Neuronal stem cell (in vitro differentiated cells): ENCODE measurements around the gene BTF3L4.

Experiments
- DNase-seq: peaks from one replicate; pipeline ENCODE4 v3.0.0-alpha.2; 2013; ENCODE audit warnings: low spot score
- H2AFZ ChIP-seq: one replicate; pipeline ENCODE4 v1.6.1; 2013; ENCODE audit warnings: mild to moderate bottlenecking, low read length, inconsistent platforms
- H2AK5ac ChIP-seq: 2 replicates; pipeline ENCODE4 v1.6.1; 2013; ENCODE audit warnings: low read depth, mild to moderate bottlenecking, inconsistent platforms, low read length, moderate library complexity, mixed read lengths
- H2BK120ac ChIP-seq: 2 replicates; pipeline ENCODE4 v1.6.1; 2013; ENCODE audit warnings: low read depth, mild to moderate bottlenecking, inconsistent platforms, low read length, moderate library complexity, mixed read lengths
- H2BK12ac ChIP-seq: one replicate; pipeline ENCODE4 v1.6.1; 2013; ENCODE audit warnings: low read length, inconsistent platforms
- H2BK15ac ChIP-seq: 2 replicates; pipeline ENCODE4 v1.6.1; 2013; ENCODE audit warnings: mild to moderate bottlenecking, low read length, inconsistent platforms, mixed read lengths
- H2BK5ac ChIP-seq: one replicate; pipeline ENCODE4 v1.6.1; 2013; ENCODE audit warnings: inconsistent platforms, mild to moderate bottlenecking, low read length, moderate library complexity
- H3K14ac ChIP-seq: one replicate; pipeline ENCODE4 v1.6.1; 2013; ENCODE audit warnings: low read length, inconsistent platforms
- H3K18ac ChIP-seq: 2 replicates; pipeline ENCODE4 v1.6.1; 2013; ENCODE audit warnings: low read length, inconsistent platforms
- H3K23ac ChIP-seq: 2 replicates; pipeline ENCODE4 v1.6.1; 2013; ENCODE audit warnings: low read depth, mild to moderate bottlenecking, mixed read lengths, low read length, inconsistent platforms; ENCODE audit not compliant: poor library complexity
- H3K27ac ChIP-seq: replicated peaks from 3 replicates; pipeline ENCODE4 v1.5.1; 2013; ENCODE audit warnings: low read length, inconsistent platforms
- H3K27me3 ChIP-seq, 3 experiments: 2 replicates each; pipeline ENCODE4 v1.6.1; 2013; ENCODE audit warnings: low read length in 3 of 3, mild to moderate bottlenecking in 2 of 3, inconsistent platforms in 1 of 3, low read depth in 1 of 3, mixed read lengths in 1 of 3, moderate library complexity in 1 of 3; ENCODE audit not compliant: control insufficient read depth in 3 of 3, insufficient read depth in 3 of 3
- H3K36me3 ChIP-seq, 2 donors: replicated peaks in 1 of 2; 2 replicates each; pipeline ENCODE4 v1.6.1; 2013; ENCODE audit warnings: low read length in 2 of 2; ENCODE audit not compliant: control insufficient read depth in 2 of 2, insufficient read depth in 2 of 2
- H3K4ac ChIP-seq: 2 replicates; pipeline ENCODE4 v1.6.1; 2013; ENCODE audit warnings: inconsistent platforms, mild to moderate bottlenecking, low read length, moderate library complexity
- H3K4me1 ChIP-seq, 2 donors: 1 replicate in 1 of 2; 2 replicates in 1 of 2; pipeline ENCODE4 v1.6.1; 2013; ENCODE audit warnings: low read length in 2 of 2, low read depth in 1 of 2; ENCODE audit not compliant: control insufficient read depth in 2 of 2, insufficient read depth in 1 of 2
- H3K4me2 ChIP-seq: one replicate; pipeline ENCODE4 v1.6.1; 2013; ENCODE audit warnings: mild to moderate bottlenecking, low read length, inconsistent platforms; ENCODE audit not compliant: insufficient read depth, poor library complexity, severe bottlenecking
- H3K4me3 ChIP-seq, 2 donors: 2 replicates each; pipeline ENCODE4 v1.5.1; 2013; ENCODE audit warnings: low read length in 2 of 2, mild to moderate bottlenecking in 2 of 2, inconsistent platforms in 1 of 2, moderate library complexity in 1 of 2
- H3K79me1 ChIP-seq: one replicate; pipeline ENCODE4 v1.6.1; 2013; ENCODE audit warnings: low read depth, mild to moderate bottlenecking, inconsistent platforms, low read length, moderate library complexity
- H3K9ac ChIP-seq: one replicate; pipeline ENCODE4 v1.6.1; 2013; ENCODE audit warnings: mild to moderate bottlenecking, low read depth, low read length, inconsistent platforms; ENCODE audit not compliant: poor library complexity
- H3K9me3 ChIP-seq, 2 donors: replicated peaks in 1 of 2; 2 replicates each; pipeline versions ENCODE3 to v1.6.1; 2013; ENCODE audit warnings: low read length in 2 of 2, mild to moderate bottlenecking in 2 of 2, inconsistent platforms in 1 of 2, low read depth in 1 of 2, mixed read lengths in 1 of 2, moderate library complexity in 1 of 2; ENCODE audit not compliant: control insufficient read depth in 2 of 2, insufficient read depth in 1 of 2
- H4K8ac ChIP-seq: one replicate; pipeline ENCODE4 v1.6.1; 2013; ENCODE audit warnings: low read depth, mild to moderate bottlenecking, inconsistent platforms, low read length, moderate library complexity
- H4K91ac ChIP-seq: one replicate; pipeline ENCODE4 v1.6.1; 2013; ENCODE audit warnings: low read length, low read depth, mild to moderate bottlenecking, inconsistent platforms; ENCODE audit not compliant: poor library complexity
- WGBS, 2 donors: extraction: QIAGEN DNeasy Blood & Tissue Kit; methylation state at CpG; one replicate each; pipeline ENCODE4 v1.1.7; 2013; ENCODE audit warnings: missing lambda C conversion rate in 2 of 2, mixed read lengths in 1 of 2; ENCODE audit not compliant: insufficient read length in 2 of 2, insufficient replicate concordance in 1 of 2; ENCODE audit errors: extremely low coverage in 2 of 2; 5-methylcytosine and 5-hydroxymethylcytosine counted together

Gene BTF3L4

DNA sequence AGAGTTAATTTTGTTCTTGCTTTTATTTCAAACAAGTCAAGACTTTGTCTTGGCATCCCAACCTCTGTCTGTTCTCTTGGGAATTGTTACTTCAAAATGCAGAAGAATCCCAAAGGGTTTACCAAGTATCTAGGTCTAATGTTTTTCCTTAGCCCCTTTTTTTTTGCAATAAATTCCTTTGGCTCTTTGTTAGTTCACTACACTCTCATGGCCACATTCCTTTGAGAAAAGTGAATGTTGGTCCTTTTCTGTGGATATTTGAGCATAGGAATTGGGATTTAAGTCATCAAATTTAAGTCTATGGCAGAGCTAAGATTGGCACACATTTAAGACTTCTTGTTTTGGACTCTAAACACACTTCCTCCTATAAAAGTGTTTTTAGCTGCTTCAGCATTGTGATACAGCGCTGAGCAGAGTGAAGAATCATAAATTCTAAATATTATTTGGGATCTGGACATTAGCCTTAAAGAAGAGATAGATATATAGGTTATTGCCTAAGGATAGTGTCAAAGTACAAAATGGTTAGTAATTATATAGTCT, 1.9 kb downstream of the BTF3L4 start:
- Histone ChIP-seq H3K4me1 (peaks cover 3 to 9% of the 10 kb centered on the region in 2 donors), H3K79me1 (peaks cover 2% of the 10 kb centered on the region), H3K27ac (no peak overlapping the region), H3K4ac (no peak overlapping the region), H2BK5ac (no peak overlapping the region), H4K91ac (no peak overlapping the region), H3K9me3 (no peaks in the 10 kb centered on the region), H3K14ac (no peak overlapping the region), H3K36me3 (peaks cover 9 to 56% of the 10 kb centered on the region in 2 donors), H3K18ac (no peak overlapping the region), H3K4me3 (peak overlapping the region in 1 of 2 donors; percentile 71), H3K4me2 (no peak overlapping the region), H3K27me3 (no peaks in the 10 kb centered on the region), H3K9ac (no peak overlapping the region), H2AFZ (no peak overlapping the region), H2BK15ac (no peak overlapping the region), H2BK120ac (no peak overlapping the region), H2BK12ac (no peak overlapping the region), H4K8ac (no peak overlapping the region), H2AK5ac (no peak overlapping the region), H3K23ac (no peak overlapping the region)
- no peak for DNase-seq
- WGBS, 2 donors, result no CpG with 5 or more reads among the region's 1 CpG

DNA sequence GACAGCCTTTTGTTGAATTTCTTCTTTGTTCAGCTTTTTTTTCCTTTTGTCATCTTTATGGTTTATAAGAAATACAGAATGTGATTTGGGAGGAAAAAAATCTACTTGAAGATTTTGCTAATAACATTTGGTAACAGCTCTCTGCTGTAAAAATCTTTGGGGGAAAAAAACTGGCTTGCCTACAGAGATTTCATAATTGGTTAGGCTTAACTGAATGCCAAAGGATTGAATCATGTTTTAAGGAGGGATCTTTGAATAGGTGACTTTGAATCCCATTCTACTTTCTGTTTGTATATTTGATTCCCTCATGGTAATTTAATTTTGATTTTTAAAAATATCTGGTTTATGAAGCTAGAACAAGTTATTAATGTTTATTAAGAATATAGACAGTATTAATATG, 3.2 kb downstream of the BTF3L4 start:
- peaks cover 2% of the 10 kb centered on the region for H3K79me1 ChIP-seq
- no peak overlapping the region for H3K4me3 ChIP-seq
- no peak overlapping the region for H2BK120ac ChIP-seq
- H3K4ac ChIP-seq, result no peak overlapping the region
- no peak overlapping the region for H3K27ac ChIP-seq
- DNase-seq, result no peak
- H3K36me3 ChIP-seq, result peaks cover 15 to 63% of the 10 kb centered on the region in 2 donors
- no peak overlapping the region for H3K14ac ChIP-seq
- no peak overlapping the region for H2AFZ ChIP-seq
- no peak overlapping the region for H3K23ac ChIP-seq
- H2BK15ac ChIP-seq, result no peak overlapping the region
- peaks cover 3 to 9% of the 10 kb centered on the region in 2 donors for H3K4me1 ChIP-seq
- H2BK12ac ChIP-seq, result no peak overlapping the region
- no peak overlapping the region for H2AK5ac ChIP-seq
- no peak overlapping the region for H2BK5ac ChIP-seq
- H4K91ac ChIP-seq, result no peak overlapping the region
- H3K18ac ChIP-seq, result no peak overlapping the region
- H3K9me3 ChIP-seq, result no peaks in the 10 kb centered on the region
- no peak overlapping the region for H4K8ac ChIP-seq
- no peaks in the 10 kb centered on the region for H3K27me3 ChIP-seq
- no peak overlapping the region for H3K9ac ChIP-seq
- no peak overlapping the region for H3K4me2 ChIP-seq

DNA sequence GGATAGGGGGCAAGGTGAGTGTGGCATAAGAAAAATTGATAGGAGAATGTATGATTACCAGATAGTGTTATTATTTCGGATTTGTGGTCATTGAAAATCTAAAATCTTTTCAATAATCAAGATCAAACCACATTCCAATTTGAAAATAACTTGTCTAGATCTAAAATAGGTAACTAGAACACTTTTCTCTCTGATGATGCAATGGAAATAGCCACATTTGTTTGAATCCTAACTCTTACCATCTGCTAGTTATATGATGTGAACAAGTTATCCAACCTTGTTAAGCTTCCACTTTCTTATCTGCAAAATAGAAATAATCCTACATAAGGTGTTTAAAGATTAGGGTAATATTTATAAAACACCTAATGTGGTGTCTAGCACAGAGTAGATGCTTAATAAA, 3.8 kb downstream of the BTF3L4 start:
- Histone ChIP-seq H3K4me1 (peaks cover 3 to 9% of the 10 kb centered on the region in 2 donors), H4K91ac (no peak overlapping the region), H2BK120ac (no peak overlapping the region), H3K4me2 (no peak overlapping the region), H3K23ac (no peak overlapping the region), H2AFZ (no peak overlapping the region), H2BK12ac (no peak overlapping the region), H3K9me3 (no peaks in the 10 kb centered on the region), H3K14ac (no peak overlapping the region), H3K79me1 (peaks cover 2% of the 10 kb centered on the region), H3K18ac (no peak overlapping the region), H2AK5ac (no peak overlapping the region), H3K4me3 (no peak overlapping the region), H4K8ac (no peak overlapping the region), H2BK5ac (no peak overlapping the region), H3K27me3 (no peaks in the 10 kb centered on the region), H3K27ac (no peak overlapping the region), H3K9ac (no peak overlapping the region), H3K36me3 (peaks cover 15 to 69% of the 10 kb centered on the region in 2 donors), H2BK15ac (no peak overlapping the region), H3K4ac (no peak overlapping the region)
- no peak for DNase-seq
- WGBS, 2 donors, result no CpG with 5 or more reads among the region's 1 CpG

- H3K79me1 ChIP-seq, result peaks cover 2% of the 10 kb centered on the region
- H3K14ac ChIP-seq, result no peak overlapping the region
- H3K4ac ChIP-seq, result no peak overlapping the region
- no CpG with 5 or more reads among the region's 4 CpGs for WGBS, 2 donors
- H2BK5ac ChIP-seq, result no peak overlapping the region
- H3K23ac ChIP-seq, result no peak overlapping the region
- no peak overlapping the region for H2AFZ ChIP-seq
- H3K36me3 ChIP-seq, result peaks cover 15 to 78% of the 10 kb centered on the region in 2 donors
- H3K9ac ChIP-seq, result no peak overlapping the region
- no peak overlapping the region for H3K4me2 ChIP-seq
- no peak overlapping the region for H2AK5ac ChIP-seq
- H3K4me1 ChIP-seq, result peaks cover 3 to 9% of the 10 kb centered on the region in 2 donors
- no peak for DNase-seq
- H3K4me3 ChIP-seq, result no peak overlapping the region
- no peak overlapping the region for H2BK15ac ChIP-seq
- H3K27ac ChIP-seq, result no peak overlapping the region
- no peaks in the 10 kb centered on the region for H3K27me3 ChIP-seq
- no peak overlapping the region for H3K18ac ChIP-seq
- no peaks in the 10 kb centered on the region for H3K9me3 ChIP-seq
- H2BK12ac ChIP-seq, result no peak overlapping the region
- H2BK120ac ChIP-seq, result no peak overlapping the region
- H4K8ac ChIP-seq, result no peak overlapping the region
- no peak overlapping the region for H4K91ac ChIP-seq
These were observed 4.7 kb downstream of the BTF3L4 start for GRCh38 chr1:52060822-52061221.
